AG04449 (cell line): Measurements from ENCODE around the gene THOC2.

ENCODE experiments used
- CTCF ChIA-PET: fragments of 350-600 bp; formaldehyde crosslinking; extraction: SDS; loops from one replicate; lab custom pipeline; 2021; ENCODE audit warnings: antibody characterized with exemption; lab: Yijun Ruan, JAX
- POLR2A ChIA-PET: fragments of 400-600, 350-600 bp; formaldehyde crosslinking; extraction: SDS; loops from one replicate; lab custom pipeline; 2020; ENCODE audit warnings: antibody characterized with exemption, inconsistent platforms; lab: Yijun Ruan, JAX
- DNase-seq: peaks from one replicate; pipeline ENCODE4 v3.0.0-alpha.2; 2010; ENCODE audit warnings: low read depth, low spot score
- H3K4me3 ChIP-seq: 2 replicates; pipeline ENCODE4 v1.5.1; 2011; ENCODE audit warnings: low read depth, mild to moderate bottlenecking, control low read depth, low read length
- TF ChIP-seq, protein P1 (sequence below): IDR thresholded peaks from one replicate; pipeline ENCODE4 v1.5.1; 2011; ENCODE audit warnings: mild to moderate bottlenecking, moderate library complexity, low read length, control low read depth, inconsistent platforms; ENCODE audit not compliant: insufficient read depth; ENCODE audit errors: missing control alignments

THOC2 gene

DNA sequence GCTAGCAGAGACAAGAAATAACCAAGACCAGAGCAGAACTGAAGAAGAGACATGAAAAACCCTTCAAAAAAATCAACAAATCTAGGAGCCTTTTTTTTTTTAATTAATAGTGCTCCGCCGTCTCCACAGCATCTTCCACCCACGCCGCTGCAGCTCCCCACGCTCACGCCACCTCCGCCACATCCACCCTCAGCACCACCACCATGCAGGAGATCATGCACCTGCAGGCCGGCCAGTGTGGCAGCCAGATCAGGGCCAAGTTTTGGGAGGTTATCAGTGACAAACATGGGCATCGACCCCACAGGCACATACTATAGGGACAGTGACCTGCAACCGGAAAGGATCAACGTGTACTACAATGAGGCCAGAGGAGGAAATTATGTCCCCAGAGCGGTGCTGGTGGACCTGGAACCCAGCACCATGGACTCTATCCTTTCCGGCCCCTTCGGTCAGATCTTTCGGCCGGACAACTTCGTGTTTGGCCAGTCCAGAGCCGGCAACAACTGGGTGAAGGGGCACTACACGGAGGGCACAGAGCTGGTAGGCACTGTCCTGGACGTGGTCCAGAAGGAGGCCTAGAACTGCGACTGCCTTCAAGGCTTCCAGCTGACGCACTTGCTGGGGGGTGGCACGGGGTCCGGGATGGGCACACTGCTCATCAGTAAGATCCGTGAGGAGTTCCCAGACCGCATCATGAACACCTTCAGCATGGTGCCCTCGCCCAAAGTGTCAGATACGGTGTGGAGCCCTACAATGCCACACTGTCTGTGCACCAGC is 171.2 kb downstream of the THOC2 start:
- no peak overlapping the region for H3K4me3 ChIP-seq
- DNase-seq: no peak

DNA sequence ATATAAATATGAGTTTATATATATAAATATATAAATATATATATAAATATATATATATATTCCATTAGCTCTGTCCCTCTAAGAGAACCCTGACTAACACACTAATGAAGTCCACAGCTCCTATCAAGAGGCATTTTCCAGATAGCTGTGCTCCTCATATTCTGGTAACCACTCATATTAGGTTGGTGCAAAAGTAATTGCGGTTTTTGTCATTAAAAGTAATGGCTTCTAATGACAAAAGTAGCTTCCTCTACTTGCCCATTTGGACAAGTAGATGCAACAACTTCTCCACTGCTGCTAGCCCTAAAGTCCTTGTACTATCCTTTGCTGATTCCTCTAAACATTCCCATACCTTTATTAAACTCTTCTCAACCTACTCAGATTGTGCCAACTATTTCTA is 182.0 kb downstream of the THOC2 start:
- no peak for DNase-seq
- no peak overlapping the region for H3K4me3 ChIP-seq
- TF ChIP-seq, protein P1, sequence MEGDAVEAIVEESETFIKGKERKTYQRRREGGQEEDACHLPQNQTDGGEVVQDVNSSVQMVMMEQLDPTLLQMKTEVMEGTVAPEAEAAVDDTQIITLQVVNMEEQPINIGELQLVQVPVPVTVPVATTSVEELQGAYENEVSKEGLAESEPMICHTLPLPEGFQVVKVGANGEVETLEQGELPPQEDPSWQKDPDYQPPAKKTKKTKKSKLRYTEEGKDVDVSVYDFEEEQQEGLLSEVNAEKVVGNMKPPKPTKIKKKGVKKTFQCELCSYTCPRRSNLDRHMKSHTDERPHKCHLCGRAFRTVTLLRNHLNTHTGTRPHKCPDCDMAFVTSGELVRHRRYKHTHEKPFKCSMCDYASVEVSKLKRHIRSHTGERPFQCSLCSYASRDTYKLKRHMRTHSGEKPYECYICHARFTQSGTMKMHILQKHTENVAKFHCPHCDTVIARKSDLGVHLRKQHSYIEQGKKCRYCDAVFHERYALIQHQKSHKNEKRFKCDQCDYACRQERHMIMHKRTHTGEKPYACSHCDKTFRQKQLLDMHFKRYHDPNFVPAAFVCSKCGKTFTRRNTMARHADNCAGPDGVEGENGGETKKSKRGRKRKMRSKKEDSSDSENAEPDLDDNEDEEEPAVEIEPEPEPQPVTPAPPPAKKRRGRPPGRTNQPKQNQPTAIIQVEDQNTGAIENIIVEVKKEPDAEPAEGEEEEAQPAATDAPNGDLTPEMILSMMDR: no peak
- ChIA-PET CTCF (no interaction called here), POLR2A (no interaction called here)

More for the DNA sequence above, 171.2 kb downstream of the THOC2 start:
- TF ChIP-seq, protein P1: no peak
- CTCF ChIA-PET: no interaction called here
- POLR2A ChIA-PET: no interaction called here
